ENCODE data around the gene SLC35G4. TPM values are rescaled to one million over a fixed set of nuclear protein-coding genes. Genes with fewer than 3 reads are reported as not detected.

The SLC35G4 gene
- total and polyA plus RNA-seq, 7 donors, result not detected

Other genes starting within 250 kb of the SLC35G4 start
- gene GNAL, start 79.7 kb downstream of the SLC35G4 start, total RNA-seq, result 10 to 100 TPM in 2 of 4 donors, 1 to 10 TPM in 2; 2.9 to 30.8 (median 11.1) TPM
- gene GNAL, start 79.7 kb downstream of the SLC35G4 start, polyA plus RNA-seq, result 10 to 100 TPM in 1 of 3 donors, 1 to 10 TPM in 1, under 1 TPM in 1; 0.90 to 28.0 (median 2.5) TPM
- 100 to 1,000 TPM in 3 of 4 donors, 10 to 100 TPM in 1; 77.9 to 460 (median 292) TPM for gene CHMP1B, start 241.8 kb downstream of the SLC35G4 start, total RNA-seq
- 100 to 1,000 TPM; 223 to 442 (median 402) TPM for gene CHMP1B, start 241.8 kb downstream of the SLC35G4 start, polyA plus RNA-seq